Measurements from ENCODE around the gene SLC25A21. TPM values are rescaled to one million over a fixed set of nuclear protein-coding genes. Genes with fewer than 3 reads are reported as not detected.

Gene SLC25A21
- total RNA-seq, 1 experiment from 2014 or later, result 2.1 TPM

GRCh38 chr14:36671149-36671548, 501.3 kb downstream of the SLC25A21 start:
- Histone ChIP-seq H3K9me3 (ENCODE audit: control insufficient read depth, insufficient read depth, low read depth, low read length) (no peaks in the 10 kb centered on the region), H3K4me3 (ENCODE audit: low read depth in 2 of 2, low read length in 2 of 2) (no peak overlapping the region), H3K27ac (ENCODE audit: low read length) (no peak overlapping the region), H3K4me1 (ENCODE audit: control insufficient read depth, insufficient read depth, low read length) (no peaks in the 10 kb centered on the region), H3K36me3 (ENCODE audit: control insufficient read depth, insufficient read depth, low read length) (no peaks in the 10 kb centered on the region), H3K27me3 (ENCODE audit: control insufficient read depth, insufficient read depth, low read length) (no peaks in the 10 kb centered on the region)
- BruUV-seq (replicated peaks), result no TSS peak
- TF ChIP-seq CTCF (IDR thresholded peaks at IDR 0.05), result no peak
- TF ChIP-seq POLR2AphosphoS5 (IDR thresholded peaks at IDR 0.05; ENCODE audit: low read depth, low read length), result no peak
- no peak for TF ChIP-seq SIN3A (IDR thresholded peaks at IDR 0.05; ENCODE audit: borderline replicate concordance, insufficient read depth, low read depth, low read length)
- TF ChIP-seq REST (IDR thresholded peaks at IDR 0.05; ENCODE audit: insufficient read depth in 1 of 2, low read depth in 2 of 2, low read length in 1 of 2), result no peak
- TF ChIP-seq TCF7L2 (IDR thresholded peaks at IDR 0.05; ENCODE audit: low read depth, low read length), result no peak
- ChIA-PET POLR2A (no interaction called here), CTCF (no interaction called here)
- no peak for DNase-seq (ENCODE audit: low read depth, low spot score)
- in situ Hi-C loops (cut with HindIII; ENCODE audit: low pct_unique_long_range_greater_than_20kb, low sequenced_read_pairs), result no loop called here
- intact Hi-C loops (cut with micrococcal nuclease; ENCODE audit: unreplicated experiment), result no loop called here
- ATAC-seq, result no peak

- H3K4me1 ChIP-seq (ENCODE audit: control insufficient read depth, insufficient read depth, low read length), result no peaks in the 10 kb centered on the region
- CTCF ChIA-PET, result no interaction called here
- no peaks in the 10 kb centered on the region for H3K9me3 ChIP-seq (ENCODE audit: control insufficient read depth, insufficient read depth, low read depth, low read length)
- POLR2A ChIA-PET, result no interaction called here
- no peak overlapping the region for H3K27ac ChIP-seq (ENCODE audit: low read length)
- H3K36me3 ChIP-seq (ENCODE audit: control insufficient read depth, insufficient read depth, low read length), result no peaks in the 10 kb centered on the region
- BruUV-seq (replicated peaks), result no TSS peak
- H3K4me3 ChIP-seq (ENCODE audit: low read depth in 2 of 2, low read length in 2 of 2), result no peak overlapping the region
- ATAC-seq, result no peak
- in situ Hi-C loops (cut with HindIII; ENCODE audit: low pct_unique_long_range_greater_than_20kb, low sequenced_read_pairs), result no loop called here
- TF ChIP-seq REST (IDR thresholded peaks at IDR 0.05; ENCODE audit: insufficient read depth in 1 of 2, low read depth in 2 of 2, low read length in 1 of 2) (no peak), TCF7L2 (IDR thresholded peaks at IDR 0.05; ENCODE audit: low read depth, low read length) (no peak), POLR2AphosphoS5 (IDR thresholded peaks at IDR 0.05; ENCODE audit: low read depth, low read length) (no peak), SIN3A (IDR thresholded peaks at IDR 0.05; ENCODE audit: borderline replicate concordance, insufficient read depth, low read depth, low read length) (no peak), CTCF (IDR thresholded peaks at IDR 0.05) (no peak)
- DNase-seq (ENCODE audit: low read depth, low spot score), result no peak
- no peaks in the 10 kb centered on the region for H3K27me3 ChIP-seq (ENCODE audit: control insufficient read depth, insufficient read depth, low read length)
- intact Hi-C loops (cut with micrococcal nuclease; ENCODE audit: unreplicated experiment), result loop anchor here (10.0 kb wide), 1 partner anchor 477 kb away; no protein-coding TSS in a partner anchor
These were observed 504.7 kb downstream of the SLC25A21 start for GRCh38 chr14:36667679-36668078.
